Hematopoietic multipotent progenitor cell treated with erythropoietin and hydrocortisone succinate and interleukin-3 and kit ligand, for 6 days (in vitro differentiated cells): ENCODE measurements around the gene DLL4.

Experiments used
- DNase-seq: peaks from one replicate; pipeline ENCODE4 v3.0.0-alpha.2; 2015

Gene DLL4

GRCh38 chr15:40928821-40929659, at the start of gene DLL4:
Gene DLL4, plus strand, starts transcription at chr15:40929340. Its CDS starts 329 bp downstream, at chr15:40929669.
- DNase-seq: peak; percentile 68

- peak; percentile 88 for DNase-seq
Observed at GRCh38 chr15:40879609-40880008, 49.5 kb upstream of the DLL4 start.

GRCh38 chr15:40881351-40881750, 47.8 kb upstream of the DLL4 start:
- no peak for DNase-seq

GRCh38 chr15:40886586-40886985, 42.6 kb upstream of the DLL4 start:
- DNase-seq: no peak

GRCh38 chr15:40889112-40889511, 40.0 kb upstream of the DLL4 start:
- DNase-seq: no peak

- no peak for DNase-seq
Observed at GRCh38 chr15:40891138-40891537, 38.0 kb upstream of the DLL4 start.

GRCh38 chr15:40891810-40892446, 37.2 kb upstream of the DLL4 start:
- DNase-seq: peak; percentile 78

GRCh38 chr15:40892447-40893012, 36.6 kb upstream of the DLL4 start:
- no peak for DNase-seq

GRCh38 chr15:40893019-40893670, 36.0 kb upstream of the DLL4 start:
- no peak for DNase-seq

GRCh38 chr15:40893733-40894680, 35.1 kb upstream of the DLL4 start, which contains the start of gene VPS18:
Gene VPS18, plus strand, starts transcription at chr15:40894450. Its CDS starts 319 bp downstream, at chr15:40894769.
- DNase-seq: peak; percentile 98

GRCh38 chr15:40894681-40895448, 34.3 kb upstream of the DLL4 start:
- peak; percentile 94 for DNase-seq

GRCh38 chr15:40899536-40900207, 29.5 kb upstream of the DLL4 start:
- DNase-seq: no peak

GRCh38 chr15:40900256-40901052, 28.7 kb upstream of the DLL4 start:
- no peak for DNase-seq

- no peak for DNase-seq
Observed at GRCh38 chr15:40901053-40901443, 28.1 kb upstream of the DLL4 start.

GRCh38 chr15:40902605-40903561, 26.3 kb upstream of the DLL4 start:
- peak; percentile 79 for DNase-seq

- no peak for DNase-seq
Observed at GRCh38 chr15:40904552-40905201, 24.5 kb upstream of the DLL4 start.

GRCh38 chr15:40906091-40906990, 22.8 kb upstream of the DLL4 start:
- DNase-seq: peak; percentile 88
